Stimulated activated CD4-positive, alpha-beta T cell treated with anti-CD3 and anti-CD28 coated beads, Interleukin-1b, Interleukin-23, amount 100 ng/mL, for 1 hour (primary cell): ENCODE data around the gene IGFBP4.
"Not testable (repeated sequence)": the region's sequence is repeated elsewhere in the genome, so short reads cannot be mapped to it uniquely, and the experiment has no call there.

ENCODE experiments used
- DNase-seq, 2 donors: peaks; one replicate each; pipeline ENCODE4 v3.0.0-alpha.2; 2020; ENCODE audit warnings: low read depth in 2 of 2

Gene IGFBP4

DNA sequence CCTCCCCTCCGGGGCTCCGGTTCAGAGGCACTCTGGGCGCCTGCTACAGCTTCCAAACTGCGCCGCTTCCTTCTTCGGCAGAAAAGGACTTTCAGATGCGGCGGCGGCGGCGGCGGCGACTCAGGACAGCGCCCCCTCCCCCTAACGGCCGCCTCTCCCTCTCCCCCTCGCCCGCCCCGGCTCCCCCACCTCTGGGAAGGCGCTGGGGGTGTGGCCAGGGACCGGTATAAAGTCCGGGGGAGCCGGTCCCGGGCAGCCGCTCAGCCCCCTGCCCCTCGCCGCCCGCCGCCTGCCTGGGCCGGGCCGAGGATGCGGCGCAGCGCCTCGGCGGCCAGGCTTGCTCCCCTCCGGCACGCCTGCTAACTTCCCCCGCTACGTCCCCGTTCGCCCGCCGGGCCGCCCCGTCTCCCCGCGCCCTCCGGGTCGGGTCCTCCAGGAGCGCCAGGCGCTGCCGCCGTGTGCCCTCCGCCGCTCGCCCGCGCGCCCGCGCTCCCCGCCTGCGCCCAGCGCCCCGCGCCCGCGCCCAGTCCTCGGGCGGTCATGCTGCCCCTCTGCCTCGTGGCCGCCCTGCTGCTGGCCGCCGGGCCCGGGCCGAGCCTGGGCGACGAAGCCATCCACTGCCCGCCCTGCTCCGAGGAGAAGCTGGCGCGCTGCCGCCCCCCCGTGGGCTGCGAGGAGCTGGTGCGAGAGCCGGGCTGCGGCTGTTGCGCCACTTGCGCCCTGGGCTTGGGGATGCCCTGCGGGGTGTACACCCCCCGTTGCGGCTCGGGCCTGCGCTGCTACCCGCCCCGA lies at the start of gene IGFBP4:
Gene IGFBP4, plus strand, starts transcription at position 255 of the 792 bp plus-strand sequence. Its CDS starts 286 bp downstream, at position 541.
- DNase-seq: peak; percentile 24 to 39

DNA sequence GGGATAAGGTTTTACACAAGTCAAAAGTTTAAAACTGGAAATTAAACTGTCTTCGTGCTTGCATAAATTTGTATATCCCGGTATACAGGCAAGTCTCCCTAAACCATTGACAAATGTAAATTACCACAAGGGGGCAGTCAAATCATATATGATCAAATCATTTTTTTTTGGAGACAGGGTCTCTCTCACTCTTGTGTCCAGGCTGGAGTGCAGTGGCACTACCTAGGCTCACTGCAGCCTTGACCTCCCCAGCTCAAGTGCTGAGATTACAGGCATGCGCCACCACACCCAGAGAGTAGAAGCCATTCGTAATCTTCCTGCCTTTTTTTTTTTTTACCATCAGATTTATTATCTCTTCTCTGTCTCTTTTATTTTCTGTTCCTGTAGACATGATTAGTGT lies 44.1 kb upstream of the IGFBP4 start:
- no peak for DNase-seq

GRCh38 chr17:40402668-40403067 lies 40.6 kb upstream of the IGFBP4 start:
- no peak for DNase-seq

GRCh38 chr17:40404003-40404402 lies 39.2 kb upstream of the IGFBP4 start:
- no peak for DNase-seq

- DNase-seq: no peak
Observed at GRCh38 chr17:40407460-40407859, 35.8 kb upstream of the IGFBP4 start.

DNA sequence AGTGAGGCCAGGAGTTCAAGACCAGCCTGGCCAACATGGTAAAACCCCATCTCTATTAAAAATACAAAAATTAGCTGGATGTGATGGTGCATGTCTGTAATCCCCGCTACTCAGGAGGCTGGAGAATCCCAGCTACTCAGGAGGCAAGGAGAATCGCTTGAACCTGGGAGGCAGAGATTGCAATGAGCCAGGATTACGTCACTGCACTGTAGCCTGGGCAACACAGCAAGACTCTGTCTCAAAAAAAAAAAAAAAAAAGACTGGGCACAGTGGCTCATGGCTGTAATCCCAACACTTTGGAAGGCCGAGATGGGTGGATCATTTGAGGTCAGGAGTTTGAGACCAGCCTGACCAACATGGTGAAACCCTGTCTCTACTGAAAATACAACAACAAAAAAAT lies 33.7 kb upstream of the IGFBP4 start:
- DNase-seq: not testable (repeated sequence)

DNA sequence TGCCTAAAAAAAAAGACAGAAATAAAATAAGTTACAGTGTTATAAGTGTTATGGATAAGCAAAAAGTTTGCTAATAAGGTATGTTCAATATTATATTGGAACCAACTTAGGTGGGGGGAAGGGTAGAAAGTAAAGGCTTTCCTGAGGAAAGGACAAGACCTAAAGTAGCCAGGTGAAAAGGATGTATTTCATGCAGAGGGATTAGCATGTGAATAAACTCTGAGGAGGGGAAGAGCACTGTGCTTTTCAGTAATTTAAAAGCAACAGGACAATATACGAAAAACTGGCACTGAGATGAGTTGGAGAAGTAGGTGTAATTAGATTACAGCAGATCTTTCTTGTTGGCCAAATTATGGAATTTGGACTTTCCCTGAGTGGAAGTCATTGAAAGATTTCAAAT lies 33.2 kb upstream of the IGFBP4 start:
- DNase-seq: no peak

- no peak for DNase-seq
Observed at GRCh38 chr17:40411821-40412220, 31.4 kb upstream of the IGFBP4 start.

DNA sequence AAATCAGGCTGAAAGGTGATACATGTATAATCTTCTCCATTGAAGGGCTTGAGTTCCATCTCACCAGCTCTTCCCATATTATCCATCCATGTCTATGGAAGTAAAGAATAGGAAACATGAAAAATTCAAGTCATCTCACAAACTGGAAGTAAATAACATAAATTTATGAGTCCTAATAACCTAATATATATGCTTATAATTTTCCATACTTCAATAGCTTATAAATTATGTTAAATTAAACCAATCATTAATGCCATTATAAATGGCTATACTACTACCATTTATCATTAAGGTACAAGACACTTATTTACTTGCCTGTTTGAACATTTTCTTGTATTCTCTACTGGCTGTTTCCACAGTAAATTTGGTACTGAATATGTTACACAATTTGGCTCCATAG lies 30.4 kb upstream of the IGFBP4 start:
- DNase-seq: no peak

DNA sequence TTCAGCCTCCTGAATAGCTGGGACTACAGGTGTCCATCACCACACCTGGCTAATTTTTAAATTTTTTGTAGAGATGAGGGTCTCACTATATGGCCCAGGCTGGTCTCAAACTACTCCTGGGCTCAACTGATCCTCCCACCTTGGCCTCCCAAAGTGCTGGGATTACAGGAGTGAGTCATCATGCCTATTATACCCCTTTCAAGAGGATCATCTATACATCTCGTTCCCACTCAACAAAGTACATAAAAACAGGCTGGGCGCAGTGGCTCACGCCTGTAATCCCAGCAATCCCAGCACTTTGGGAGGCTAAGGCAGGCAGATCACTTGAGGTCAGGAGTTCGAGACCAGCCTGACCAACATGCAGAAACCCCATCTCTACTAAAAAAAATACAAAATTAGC lies 28.9 kb upstream of the IGFBP4 start:
- DNase-seq: not testable (repeated sequence)

GRCh38 chr17:40415390-40415789 lies 27.9 kb upstream of the IGFBP4 start:
- DNase-seq: no peak

DNA sequence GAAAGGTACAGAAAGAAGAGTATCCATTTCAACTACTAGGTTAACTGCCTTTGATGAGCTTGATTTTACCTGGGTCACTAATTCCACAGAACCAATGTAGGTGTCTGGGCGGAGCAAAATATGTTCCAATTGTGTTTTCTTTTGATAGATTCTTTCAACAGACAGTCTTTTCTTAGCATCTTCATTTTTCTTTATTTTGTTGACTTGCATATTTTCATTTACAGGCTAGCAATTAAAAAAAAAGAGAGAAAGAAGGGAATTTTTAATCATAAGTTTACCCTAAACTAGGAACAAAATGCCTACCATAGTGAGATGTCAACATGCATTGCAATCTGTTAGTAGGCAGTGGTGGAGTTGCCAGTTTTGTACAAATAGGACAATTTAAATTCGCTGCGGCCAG lies 26.6 kb upstream of the IGFBP4 start:
- DNase-seq: no peak

- DNase-seq: no peak
Observed at GRCh38 chr17:40417258-40417608, 26.0 kb upstream of the IGFBP4 start.

- peak; percentile 89 to 92 for DNase-seq
Observed at GRCh38 chr17:40417609-40418427, 25.4 kb upstream of the IGFBP4 start, which contains the start of gene TOP2A. TOP2A (minus strand) TSS chr17:40417896; CDS start chr17:40417791, 105 bp downstream.

- no peak for DNase-seq
Observed at GRCh38 chr17:40418428-40418706, 24.9 kb upstream of the IGFBP4 start.

GRCh38 chr17:40419559-40420331 lies 23.5 kb upstream of the IGFBP4 start:
- no peak for DNase-seq

GRCh38 chr17:40422990-40423633 lies 20.1 kb upstream of the IGFBP4 start:
- DNase-seq: no peak

GRCh38 chr17:40425741-40426140 lies 17.5 kb upstream of the IGFBP4 start:
- DNase-seq: no peak

DNA sequence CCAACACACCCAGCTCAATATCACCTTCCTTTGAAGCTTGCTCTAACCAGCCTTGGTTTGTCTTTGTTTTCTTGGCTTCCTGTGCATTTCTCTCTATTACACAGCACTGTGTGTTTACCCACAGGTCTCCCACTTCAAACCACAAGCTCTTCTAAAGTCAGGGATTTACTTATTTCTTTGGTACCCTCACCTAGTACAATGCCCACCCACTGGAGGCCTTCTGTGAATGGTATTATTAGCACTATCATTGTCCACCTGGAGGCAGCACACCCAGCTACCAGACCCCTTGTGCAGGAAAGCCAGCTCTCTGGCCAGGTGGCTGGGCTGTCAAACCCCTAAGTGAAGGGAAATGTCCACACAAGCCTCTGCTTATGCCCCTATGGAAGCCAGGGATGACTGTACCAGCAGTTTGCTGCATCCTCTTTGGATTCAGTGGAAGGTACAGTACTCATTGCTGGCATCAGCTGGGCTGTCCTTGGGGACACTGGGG lies 16.2 kb upstream of the IGFBP4 start:
- no peak for DNase-seq

DNA sequence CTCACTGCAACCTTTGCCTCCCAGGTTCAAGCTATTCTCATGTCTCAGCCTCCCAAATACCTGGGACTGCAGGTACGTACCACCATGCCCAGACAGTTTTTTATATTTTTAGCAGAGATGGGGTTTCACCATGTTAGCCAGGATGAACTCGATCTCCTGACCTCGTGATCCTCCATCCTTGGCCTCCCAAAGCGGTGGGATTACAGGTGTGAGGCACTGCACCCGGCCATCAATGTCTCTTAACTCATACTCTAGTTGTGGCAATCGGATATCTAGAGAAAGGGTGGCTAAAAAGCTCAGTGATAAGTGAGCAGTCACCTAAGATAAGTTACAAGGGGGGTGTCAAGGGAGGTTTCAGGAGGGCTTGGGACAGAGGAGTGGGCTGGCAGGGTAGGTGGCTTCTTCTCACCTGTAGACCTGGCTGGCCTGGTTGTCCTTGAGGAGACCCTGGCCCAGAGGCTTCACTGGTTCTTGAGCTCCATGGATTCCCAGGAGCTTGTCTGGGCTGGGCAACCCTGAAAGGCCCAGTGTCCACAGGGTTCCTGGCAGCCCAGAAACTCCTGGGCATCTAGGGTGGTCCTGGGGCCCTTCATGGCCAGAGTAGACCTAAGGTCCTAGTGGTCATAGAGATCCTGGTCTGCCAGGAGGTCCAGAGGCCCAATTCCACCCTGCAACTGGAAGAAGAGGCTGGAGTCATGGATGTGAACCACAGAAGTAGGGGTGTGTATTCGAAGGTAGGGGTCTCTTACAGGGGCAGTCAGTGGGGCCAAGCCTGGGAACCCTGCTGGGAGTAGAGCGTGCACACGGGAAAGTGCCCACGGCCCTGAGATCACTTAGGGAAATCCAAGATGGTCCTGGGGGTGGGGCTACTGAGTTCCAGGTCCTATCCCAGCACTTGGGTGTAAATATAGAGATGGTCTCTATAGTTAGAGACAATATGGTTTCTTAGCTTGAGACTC lies 12.7 kb upstream of the IGFBP4 start:
- DNase-seq: no peak

DNA sequence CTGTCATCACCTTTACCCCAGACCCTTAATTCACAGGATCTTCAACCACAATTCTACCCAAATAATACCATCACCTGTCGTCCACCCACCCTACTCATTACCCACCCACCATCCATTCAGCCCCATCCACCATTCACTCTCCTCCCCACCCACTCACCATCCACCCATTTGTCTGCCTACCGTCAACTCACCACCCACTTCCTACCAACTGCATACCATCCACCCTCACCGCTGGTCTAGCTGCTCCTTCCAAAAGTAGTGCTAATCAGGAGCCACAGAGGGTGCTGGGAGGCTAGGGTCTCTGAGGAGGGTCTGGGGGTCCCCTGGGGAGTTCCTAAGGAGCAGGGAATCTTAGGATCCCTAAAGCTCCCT lies 12.0 kb upstream of the IGFBP4 start:
- no peak for DNase-seq
